Large intestine (tissue), 3 donors: ENCODE results near the gene SEMA5A. TPM values are rescaled to one million over a fixed set of nuclear protein-coding genes. Genes with fewer than 3 reads are reported as not detected.

Source experiments
- DNase-seq, 2 donors: peaks; one replicate each; pipeline versions ENCODE4 v3.0.0 to v3.0.0-alpha.2; 2013
- H3K27ac ChIP-seq: one replicate; pipeline ENCODE4 v1.5.1; 2013; ENCODE audit warnings: low read length
- H3K27me3 ChIP-seq: 2 replicates; pipeline ENCODE4 v1.6.1; 2013; ENCODE audit warnings: low read length; ENCODE audit not compliant: control insufficient read depth, insufficient read depth
- H3K36me3 ChIP-seq: 2 replicates; pipeline ENCODE4 v1.6.1; 2013; ENCODE audit warnings: low read length; ENCODE audit not compliant: control insufficient read depth, insufficient read depth
- H3K4me1 ChIP-seq: one replicate; pipeline ENCODE4 v1.6.1; 2013; ENCODE audit warnings: low read length; ENCODE audit not compliant: control insufficient read depth, insufficient read depth
- H3K4me3 ChIP-seq: one replicate; pipeline ENCODE4 v1.5.1; 2013; ENCODE audit warnings: low read length
- H3K9me3 ChIP-seq: one replicate; pipeline ENCODE4 v1.6.1; 2013; ENCODE audit warnings: mild to moderate bottlenecking, low read depth, low read length, moderate library complexity; ENCODE audit not compliant: control insufficient read depth
- WGBS: methylation state at CpG from one replicate; pipeline ENCODE4 v1.1.5; 2013; ENCODE audit warnings: low lambda C conversion rate; ENCODE audit not compliant: insufficient coverage; 5-methylcytosine and 5-hydroxymethylcytosine counted together
- polyA plus RNA-seq: library from polyadenylated mRNA; unstranded; fragments of 120-200 nt; gene quantifications from one replicate; pipeline ENCODE4 v1.2.1, GENCODE V29; 2013

Gene SEMA5A
- polyA plus RNA-seq, 1 donor, result 11.9 TPM

GRCh38 chr5:9169557-9169902, 376.3 kb downstream of the SEMA5A start:
- WGBS, result no CpG with 5 or more reads among the region's 1 CpG
- H3K4me1 ChIP-seq, result no peaks in the 10 kb centered on the region
- DNase-seq, result no peak

DNA sequence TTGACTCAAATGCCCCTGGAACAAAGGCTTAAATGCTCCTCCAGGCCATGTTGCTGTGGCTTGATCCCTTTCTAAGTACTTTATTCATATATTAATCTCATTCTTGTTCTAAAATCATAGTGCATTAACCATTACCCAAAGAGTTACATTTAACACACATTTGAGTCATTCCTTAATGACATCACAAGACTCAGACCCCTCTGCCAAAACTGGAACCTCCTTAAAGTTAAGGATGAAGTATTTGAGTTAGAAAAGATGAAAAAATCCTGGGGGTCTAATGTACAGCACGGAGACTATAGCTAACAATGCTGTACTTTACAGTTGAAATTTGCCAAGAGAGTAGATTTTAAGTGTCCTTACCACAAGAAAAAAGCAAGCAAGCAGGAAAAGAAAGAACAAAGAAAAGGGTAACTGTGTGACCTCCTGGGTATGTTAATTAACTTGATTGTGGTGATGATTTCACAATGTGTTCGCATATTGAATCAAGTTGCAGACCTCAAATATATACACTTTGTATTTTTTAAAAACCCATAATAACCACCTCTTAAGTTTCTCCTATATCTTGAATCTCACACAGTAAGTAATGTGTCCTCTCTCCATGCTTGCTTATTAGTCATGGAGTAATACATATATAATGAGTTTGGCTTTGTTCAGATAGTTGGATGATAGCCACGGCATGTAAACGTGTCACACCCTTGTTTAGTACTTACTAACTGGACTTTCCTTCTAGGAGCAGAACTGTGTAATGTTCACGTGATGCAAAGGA, 376.9 kb downstream of the SEMA5A start:
- H3K9me3 ChIP-seq, result no peaks in the 10 kb centered on the region
- no peak overlapping the region for H3K27ac ChIP-seq
- H3K36me3 ChIP-seq, result peaks cover 4% of the 10 kb centered on the region
- H3K27me3 ChIP-seq, result no peaks in the 10 kb centered on the region
- H3K4me1 ChIP-seq, result no peaks in the 10 kb centered on the region
- H3K4me3 ChIP-seq, result no peak overlapping the region
- peak in 1 of 2 donors; percentile 49 for DNase-seq
- 93% methylated on average over 2 of the region's 5 CpGs for WGBS

More at GRCh38 chr5:9169557-9169902, 376.3 kb downstream of the SEMA5A start:
- peaks cover 4% of the 10 kb centered on the region for H3K36me3 ChIP-seq
- H3K27ac ChIP-seq, result no peak overlapping the region
- no peaks in the 10 kb centered on the region for H3K27me3 ChIP-seq
- no peak overlapping the region for H3K4me3 ChIP-seq
- H3K9me3 ChIP-seq, result no peaks in the 10 kb centered on the region

DNA sequence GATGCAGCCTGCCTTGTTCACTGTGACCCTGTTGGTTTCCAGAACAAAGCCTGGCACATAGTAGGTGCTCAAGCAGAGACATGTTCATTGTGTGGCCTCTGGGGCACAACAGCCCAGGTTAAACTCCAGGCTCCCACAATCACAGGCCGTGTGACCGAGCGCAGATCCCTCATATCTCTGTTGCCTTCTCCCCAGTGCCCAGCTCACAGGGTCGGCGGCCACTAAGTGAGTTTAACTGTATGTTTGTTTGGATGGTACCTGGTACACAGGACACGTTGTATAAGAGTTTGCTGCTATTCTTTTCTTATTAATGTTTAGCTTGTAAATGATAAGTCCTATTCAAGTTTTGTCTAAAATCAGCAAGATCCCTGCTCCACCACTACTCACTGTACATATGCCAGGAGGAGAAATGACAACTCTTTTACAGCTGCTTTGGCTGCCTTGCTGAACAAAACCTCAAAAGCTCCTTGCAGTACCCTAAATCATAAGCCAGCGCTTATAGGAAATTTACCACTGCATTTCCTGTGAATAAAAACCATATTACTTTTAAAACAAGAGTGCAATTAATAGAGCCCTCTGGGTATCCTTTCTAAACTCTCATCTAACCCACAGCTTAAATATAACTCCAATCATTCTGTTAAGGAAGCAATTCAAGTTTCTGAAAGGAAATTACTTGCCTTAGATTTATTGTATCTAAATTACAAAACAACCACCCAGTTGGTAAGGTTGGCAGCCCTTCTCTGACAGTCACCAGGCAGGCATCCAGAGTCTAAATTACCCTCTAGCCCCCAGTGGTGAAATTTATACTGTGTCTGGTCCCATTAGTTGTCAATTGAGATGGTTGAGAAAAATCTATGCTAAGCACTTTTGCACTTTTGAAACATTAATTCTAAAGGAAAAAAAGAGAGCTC, 379.4 kb downstream of the SEMA5A start:
- H3K9me3 ChIP-seq, result no peaks in the 10 kb centered on the region
- 83% methylated on average over 1 of the region's 7 CpGs for WGBS
- H3K4me3 ChIP-seq, result no peak overlapping the region
- peaks cover 4% of the 10 kb centered on the region for H3K36me3 ChIP-seq
- no peaks in the 10 kb centered on the region for H3K4me1 ChIP-seq
- no peak overlapping the region for H3K27ac ChIP-seq
- no peaks in the 10 kb centered on the region for H3K27me3 ChIP-seq
- DNase-seq, result no peak

- H3K27me3 ChIP-seq, result no peaks in the 10 kb centered on the region
- peaks cover 4% of the 10 kb centered on the region for H3K36me3 ChIP-seq
- DNase-seq, result no peak
- no peak overlapping the region for H3K27ac ChIP-seq
- WGBS, result no CpG with 5 or more reads among the region's 6 CpGs
- H3K4me1 ChIP-seq, result no peaks in the 10 kb centered on the region
- no peak overlapping the region for H3K4me3 ChIP-seq
- no peaks in the 10 kb centered on the region for H3K9me3 ChIP-seq
Measured at GRCh38 chr5:9165546-9165945, 380.3 kb downstream of the SEMA5A start.

- H3K27ac ChIP-seq, result no peak overlapping the region
- H3K4me3 ChIP-seq, result no peak overlapping the region
- no peaks in the 10 kb centered on the region for H3K27me3 ChIP-seq
- no CpG with 5 or more reads among the region's 1 CpG for WGBS
- no peaks in the 10 kb centered on the region for H3K4me1 ChIP-seq
- H3K9me3 ChIP-seq, result no peaks in the 10 kb centered on the region
- no peaks in the 10 kb centered on the region for H3K36me3 ChIP-seq
- DNase-seq, result no peak
Measured at GRCh38 chr5:9160747-9161146, 385.1 kb downstream of the SEMA5A start.

GRCh38 chr5:9157811-9158210, 388.1 kb downstream of the SEMA5A start:
- no peaks in the 10 kb centered on the region for H3K9me3 ChIP-seq
- H3K27me3 ChIP-seq, result no peaks in the 10 kb centered on the region
- no peak overlapping the region for H3K4me3 ChIP-seq
- H3K4me1 ChIP-seq, result no peaks in the 10 kb centered on the region
- 100% methylated on average over 1 of the region's 2 CpGs for WGBS
- H3K36me3 ChIP-seq, result peaks cover 2% of the 10 kb centered on the region
- no peak for DNase-seq
- no peak overlapping the region for H3K27ac ChIP-seq

DNA sequence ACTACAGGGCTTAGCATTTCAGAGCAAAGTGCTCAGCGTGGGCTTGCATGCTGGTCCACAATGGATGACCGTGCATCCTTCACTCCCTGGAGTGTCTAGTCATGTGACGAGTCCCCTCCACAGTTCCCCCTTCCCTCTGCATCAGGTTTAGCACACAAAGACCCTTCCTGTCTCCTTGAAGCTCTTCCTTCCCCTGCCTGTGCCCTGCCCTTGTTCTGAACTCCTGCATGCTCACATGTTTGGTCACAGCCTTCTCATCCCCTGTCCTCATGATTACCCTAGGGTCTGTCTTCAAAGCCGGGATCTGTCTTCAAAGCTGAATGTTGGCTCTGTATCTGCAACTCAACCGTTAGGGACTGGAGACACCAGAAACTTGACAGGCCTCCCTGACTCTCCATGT, 388.9 kb downstream of the SEMA5A start:
- no peak overlapping the region for H3K4me3 ChIP-seq
- DNase-seq, result no peak
- H3K27ac ChIP-seq, result no peak overlapping the region
- peaks cover 2% of the 10 kb centered on the region for H3K36me3 ChIP-seq
- no peaks in the 10 kb centered on the region for H3K4me1 ChIP-seq
- H3K27me3 ChIP-seq, result no peaks in the 10 kb centered on the region
- WGBS, result no CpG with 5 or more reads among the region's 5 CpGs
- no peaks in the 10 kb centered on the region for H3K9me3 ChIP-seq

- Histone ChIP-seq H3K4me1 (no peaks in the 10 kb centered on the region), H3K9me3 (no peaks in the 10 kb centered on the region), H3K36me3 (peaks cover 2% of the 10 kb centered on the region), H3K27ac (no peak overlapping the region), H3K4me3 (no peak overlapping the region), H3K27me3 (no peaks in the 10 kb centered on the region)
- peak in 1 of 2 donors; percentile 11 for DNase-seq
- no CpG with 5 or more reads among the region's 2 CpGs for WGBS
Measured at GRCh38 chr5:9156282-9156681, 389.6 kb downstream of the SEMA5A start.

GRCh38 chr5:9151684-9152427, 394.0 kb downstream of the SEMA5A start:
- no peak overlapping the region for H3K4me3 ChIP-seq
- DNase-seq, result no peak
- no peaks in the 10 kb centered on the region for H3K27me3 ChIP-seq
- no CpG with 5 or more reads among the region's 6 CpGs for WGBS
- no peaks in the 10 kb centered on the region for H3K9me3 ChIP-seq
- peaks cover 2% of the 10 kb centered on the region for H3K36me3 ChIP-seq
- H3K4me1 ChIP-seq, result no peaks in the 10 kb centered on the region
- no peak overlapping the region for H3K27ac ChIP-seq

GRCh38 chr5:9149988-9150387, 395.9 kb downstream of the SEMA5A start:
- Histone ChIP-seq H3K27ac (no peak overlapping the region), H3K27me3 (no peaks in the 10 kb centered on the region), H3K4me3 (no peak overlapping the region), H3K36me3 (peaks cover 2% of the 10 kb centered on the region), H3K4me1 (no peaks in the 10 kb centered on the region), H3K9me3 (peaks cover 1% of the 10 kb centered on the region)
- no CpG with 5 or more reads among the region's 1 CpG for WGBS
- no peak for DNase-seq
